K562 (cell line): ENCODE results near the gene STAT6. TPM values are rescaled to one million over a fixed set of nuclear protein-coding genes. Genes with fewer than 3 reads are reported as not detected.
A peak's percentile ranks its signal among the peaks of the same experiment; 100 is the strongest.

Source experiments
- ARID1B ChIP-seq: fragments of 450-650 bp; IDR thresholded peaks from 2 replicates; pipeline ENCODE4 v1.6.1; 2016; ENCODE audit warnings: antibody characterized with exemption, mild to moderate bottlenecking, inconsistent platforms
- CTBP1 ChIP-seq: fragments of 450-650 bp; IDR thresholded peaks from 2 replicates; pipeline ENCODE4 v1.6.1; 2016; ENCODE audit warnings: borderline replicate concordance
- KDM5B ChIP-seq: fragments of 200-600 bp; sonication (generic); IDR thresholded peaks from 2 replicates; pipeline ENCODE4 v1.6.1; 2012; ENCODE audit warnings: low read depth, mild to moderate bottlenecking, moderate library complexity, low read length, control low read depth, inconsistent platforms; ENCODE audit not compliant: insufficient replicate concordance
- RBM22 ChIP-seq: fragments of 200-400 bp; formaldehyde crosslinking; IDR thresholded peaks from 2 replicates; pipeline ENCODE4 v1.6.1; 2018; ENCODE audit warnings: low read length, low read depth; ENCODE audit not compliant: poor library complexity, severe bottlenecking
- ZNF778 ChIP-seq: fragments of 450-650 bp; formaldehyde crosslinking; IDR thresholded peaks from 2 replicates; pipeline ENCODE4 v1.4.0; 2020; ENCODE audit warnings: mild to moderate bottlenecking, moderate library complexity
- ZSCAN29 ChIP-seq: fragments of 450-650 bp; IDR thresholded peaks from 2 replicates; pipeline ENCODE4 v1.6.1; 2017
- polyA plus RNA-seq, 8 experiments: library from polyadenylated mRNA; depleted of rRNA in 4 of 8; stranded (reverse) in 5 of 8; unstranded in 3 of 8; fragments of >200 nt; fragmentation: Nextera tagmentation in 2 of 8; fragmentation: Illumina TruSeq in 1 of 8; extraction: Ambion mirVana in 2 of 8; extraction: Trizol in 1 of 8; gene quantifications; 2 replicates each; pipeline versions ENCODE4 v1.2.1 to v1.2.3, GENCODE V29; 2011 to 2014; ENCODE audit warnings: inconsistent platforms in 1 of 8, missing spikeins in 1 of 8
- total RNA-seq, 7 experiments: library from RNA; depleted of rRNA in 6 of 7; stranded (reverse); fragments of >200 nt in 6 of 7; fragmentation: Illumina TruSeq in 2 of 7; extraction: Trizol in 2 of 7; gene quantifications; 2 replicates each; pipeline versions ENCODE4 v1.2.1 to v1.2.3, GENCODE V29; 2011 to 2021; ENCODE audit warnings: low replicate concordance in 1 of 7
- TF ChIP-seq, protein P1 (sequence below): fragments of 250-450 bp; sonication (Bioruptor Pico); IDR thresholded peaks from 2 replicates; pipeline ENCODE4 v1.9.0; 2021; ENCODE audit warnings: mild to moderate bottlenecking
- TF ChIP-seq, protein P2 (sequence below), 3 experiments: fragments of 200-800 bp in 1 of 3; fragments of 250-450 bp in 1 of 3; fragments of 450-650 bp in 1 of 3; sonication (Bioruptor Pico) in 1 of 3; sonication (Bioruptor generic) in 1 of 3; formaldehyde crosslinking in 1 of 3; IDR thresholded peaks; 2 replicates each; pipeline versions ENCODE4 v1.6.1 to v1.8.0; 2016 to 2022; ENCODE audit warnings: mild to moderate bottlenecking in 2 of 3, missing genetic modification characterization in 2 of 3, missing compliant biosample characterization in 1 of 3, moderate library complexity in 1 of 3
- TF ChIP-seq, protein P3 (sequence below): fragments of 450-650 bp; IDR thresholded peaks from 2 replicates; pipeline ENCODE4 v1.6.1; 2017; ENCODE audit warnings: antibody characterized with exemption, mild to moderate bottlenecking
- TF ChIP-seq, protein P4 (sequence below): sonication (generic); formaldehyde crosslinking; IDR thresholded peaks from 2 replicates; pipeline ENCODE4 v1.8.0; 2022; ENCODE audit warnings: mild to moderate bottlenecking, missing genetic modification reagents

The STAT6 gene
- total and polyA plus RNA-seq, 9 of the 15 experiments (the other 6 are each of a cell fraction or from before 2014, with no cell fraction given) = 2.4 to 49.5 (median 26.5) TPM

DNA sequence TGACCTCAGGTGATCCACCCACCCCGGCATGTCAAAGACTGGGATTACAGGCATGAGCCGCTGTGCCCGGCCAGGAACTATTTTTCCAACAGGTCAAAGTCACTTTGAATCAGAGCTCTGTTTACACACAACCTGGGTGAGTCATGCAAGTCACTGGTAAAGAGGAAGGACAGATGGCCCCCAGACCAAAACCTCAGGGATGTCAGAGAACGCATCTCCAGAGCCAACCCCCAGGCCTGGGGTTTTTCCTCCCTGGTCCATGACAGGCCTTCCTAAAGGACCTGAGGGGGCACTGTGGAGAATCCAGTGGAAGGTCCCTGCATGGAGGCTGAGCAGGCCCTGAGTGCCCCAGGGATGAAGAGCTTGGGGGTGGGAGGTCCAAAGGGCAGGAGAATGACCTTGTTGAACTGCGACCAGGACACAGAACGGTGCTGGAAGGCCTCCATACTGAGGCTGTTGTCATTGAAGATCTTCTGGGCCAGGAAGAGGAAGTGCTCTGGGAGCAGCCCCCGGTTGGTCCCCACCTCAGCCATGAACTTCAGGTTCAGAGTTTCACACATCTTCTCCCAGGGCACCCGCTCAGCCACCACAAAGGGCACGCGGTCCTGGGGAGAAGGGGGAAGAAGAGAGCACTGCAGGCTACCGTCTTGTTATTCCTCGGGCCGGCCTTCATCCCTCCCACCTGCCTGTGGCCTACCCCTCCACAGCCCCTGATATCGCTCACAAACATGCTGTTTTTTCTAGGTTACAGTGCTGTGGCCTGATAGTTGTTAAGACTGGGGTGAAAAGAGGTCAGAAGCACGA, 9.1 kb downstream of the STAT6 start (continued):
- TF ChIP-seq, protein P1, sequence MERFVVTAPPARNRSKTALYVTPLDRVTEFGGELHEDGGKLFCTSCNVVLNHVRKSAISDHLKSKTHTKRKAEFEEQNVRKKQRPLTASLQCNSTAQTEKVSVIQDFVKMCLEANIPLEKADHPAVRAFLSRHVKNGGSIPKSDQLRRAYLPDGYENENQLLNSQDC (CRISPR knock-in tag) = no peak
- TF ChIP-seq ZSCAN29 (no peak), RBM22 (no peak), ZNF778 (CRISPR knock-in tag) (no peak), ARID1B (peak; percentile 80), CTBP1 (peak; percentile 71), KDM5B (peak; percentile 39)
- TF ChIP-seq, protein P2, sequence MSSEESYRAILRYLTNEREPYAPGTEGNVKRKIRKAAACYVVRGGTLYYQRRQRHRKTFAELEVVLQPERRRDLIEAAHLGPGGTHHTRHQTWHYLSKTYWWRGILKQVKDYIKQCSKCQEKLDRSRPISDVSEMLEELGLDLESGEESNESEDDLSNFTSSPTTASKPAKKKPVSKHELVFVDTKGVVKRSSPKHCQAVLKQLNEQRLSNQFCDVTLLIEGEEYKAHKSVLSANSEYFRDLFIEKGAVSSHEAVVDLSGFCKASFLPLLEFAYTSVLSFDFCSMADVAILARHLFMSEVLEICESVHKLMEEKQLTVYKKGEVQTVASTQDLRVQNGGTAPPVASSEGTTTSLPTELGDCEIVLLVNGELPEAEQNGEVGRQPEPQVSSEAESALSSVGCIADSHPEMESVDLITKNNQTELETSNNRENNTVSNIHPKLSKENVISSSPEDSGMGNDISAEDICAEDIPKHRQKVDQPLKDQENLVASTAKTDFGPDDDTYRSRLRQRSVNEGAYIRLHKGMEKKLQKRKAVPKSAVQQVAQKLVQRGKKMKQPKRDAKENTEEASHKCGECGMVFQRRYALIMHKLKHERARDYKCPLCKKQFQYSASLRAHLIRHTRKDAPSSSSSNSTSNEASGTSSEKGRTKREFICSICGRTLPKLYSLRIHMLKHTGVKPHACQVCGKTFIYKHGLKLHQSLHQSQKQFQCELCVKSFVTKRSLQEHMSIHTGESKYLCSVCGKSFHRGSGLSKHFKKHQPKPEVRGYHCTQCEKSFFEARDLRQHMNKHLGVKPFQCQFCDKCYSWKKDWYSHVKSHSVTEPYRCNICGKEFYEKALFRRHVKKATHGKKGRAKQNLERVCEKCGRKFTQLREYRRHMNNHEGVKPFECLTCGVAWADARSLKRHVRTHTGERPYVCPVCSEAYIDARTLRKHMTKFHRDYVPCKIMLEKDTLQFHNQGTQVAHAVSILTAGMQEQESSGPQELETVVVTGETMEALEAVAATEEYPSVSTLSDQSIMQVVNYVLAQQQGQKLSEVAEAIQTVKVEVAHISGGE (CRISPR knock-in tag; IDR thresholded peaks at IDR 0.05) = peak in 1 of 3 experiments; percentile 48; a peak in 1 of 6 replicates
- TF ChIP-seq, protein P3, sequence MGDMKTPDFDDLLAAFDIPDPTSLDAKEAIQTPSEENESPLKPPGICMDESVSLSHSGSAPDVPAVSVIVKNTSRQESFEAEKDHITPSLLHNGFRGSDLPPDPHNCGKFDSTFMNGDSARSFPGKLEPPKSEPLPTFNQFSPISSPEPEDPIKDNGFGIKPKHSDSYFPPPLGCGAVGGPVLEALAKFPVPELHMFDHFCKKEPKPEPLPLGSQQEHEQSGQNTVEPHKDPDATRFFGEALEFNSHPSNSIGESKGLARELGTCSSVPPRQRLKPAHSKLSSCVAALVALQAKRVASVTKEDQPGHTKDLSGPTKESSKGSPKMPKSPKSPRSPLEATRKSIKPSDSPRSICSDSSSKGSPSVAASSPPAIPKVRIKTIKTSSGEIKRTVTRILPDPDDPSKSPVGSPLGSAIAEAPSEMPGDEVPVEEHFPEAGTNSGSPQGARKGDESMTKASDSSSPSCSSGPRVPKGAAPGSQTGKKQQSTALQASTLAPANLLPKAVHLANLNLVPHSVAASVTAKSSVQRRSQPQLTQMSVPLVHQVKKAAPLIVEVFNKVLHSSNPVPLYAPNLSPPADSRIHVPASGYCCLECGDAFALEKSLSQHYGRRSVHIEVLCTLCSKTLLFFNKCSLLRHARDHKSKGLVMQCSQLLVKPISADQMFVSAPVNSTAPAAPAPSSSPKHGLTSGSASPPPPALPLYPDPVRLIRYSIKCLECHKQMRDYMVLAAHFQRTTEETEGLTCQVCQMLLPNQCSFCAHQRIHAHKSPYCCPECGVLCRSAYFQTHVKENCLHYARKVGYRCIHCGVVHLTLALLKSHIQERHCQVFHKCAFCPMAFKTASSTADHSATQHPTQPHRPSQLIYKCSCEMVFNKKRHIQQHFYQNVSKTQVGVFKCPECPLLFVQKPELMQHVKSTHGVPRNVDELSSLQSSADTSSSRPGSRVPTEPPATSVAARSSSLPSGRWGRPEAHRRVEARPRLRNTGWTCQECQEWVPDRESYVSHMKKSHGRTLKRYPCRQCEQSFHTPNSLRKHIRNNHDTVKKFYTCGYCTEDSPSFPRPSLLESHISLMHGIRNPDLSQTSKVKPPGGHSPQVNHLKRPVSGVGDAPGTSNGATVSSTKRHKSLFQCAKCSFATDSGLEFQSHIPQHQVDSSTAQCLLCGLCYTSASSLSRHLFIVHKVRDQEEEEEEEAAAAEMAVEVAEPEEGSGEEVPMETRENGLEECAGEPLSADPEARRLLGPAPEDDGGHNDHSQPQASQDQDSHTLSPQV = peak; percentile 90
- TF ChIP-seq, protein P4, sequence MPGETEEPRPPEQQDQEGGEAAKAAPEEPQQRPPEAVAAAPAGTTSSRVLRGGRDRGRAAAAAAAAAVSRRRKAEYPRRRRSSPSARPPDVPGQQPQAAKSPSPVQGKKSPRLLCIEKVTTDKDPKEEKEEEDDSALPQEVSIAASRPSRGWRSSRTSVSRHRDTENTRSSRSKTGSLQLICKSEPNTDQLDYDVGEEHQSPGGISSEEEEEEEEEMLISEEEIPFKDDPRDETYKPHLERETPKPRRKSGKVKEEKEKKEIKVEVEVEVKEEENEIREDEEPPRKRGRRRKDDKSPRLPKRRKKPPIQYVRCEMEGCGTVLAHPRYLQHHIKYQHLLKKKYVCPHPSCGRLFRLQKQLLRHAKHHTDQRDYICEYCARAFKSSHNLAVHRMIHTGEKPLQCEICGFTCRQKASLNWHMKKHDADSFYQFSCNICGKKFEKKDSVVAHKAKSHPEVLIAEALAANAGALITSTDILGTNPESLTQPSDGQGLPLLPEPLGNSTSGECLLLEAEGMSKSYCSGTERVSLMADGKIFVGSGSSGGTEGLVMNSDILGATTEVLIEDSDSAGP (CRISPR knock-in tag) = no peak
